CD4-positive, alpha-beta T cell treated with Interleukin-4 for 4 hours (primary cell): ENCODE data around the gene DNAJC5.
"Not testable (repeated sequence)": the region's sequence is repeated elsewhere in the genome, so short reads cannot be mapped to it uniquely, and the experiment has no call there.

Source experiments
- DNase-seq: peaks from one replicate; pipeline ENCODE4 v3.0.0-alpha.2; 2020

Gene DNAJC5

DNA sequence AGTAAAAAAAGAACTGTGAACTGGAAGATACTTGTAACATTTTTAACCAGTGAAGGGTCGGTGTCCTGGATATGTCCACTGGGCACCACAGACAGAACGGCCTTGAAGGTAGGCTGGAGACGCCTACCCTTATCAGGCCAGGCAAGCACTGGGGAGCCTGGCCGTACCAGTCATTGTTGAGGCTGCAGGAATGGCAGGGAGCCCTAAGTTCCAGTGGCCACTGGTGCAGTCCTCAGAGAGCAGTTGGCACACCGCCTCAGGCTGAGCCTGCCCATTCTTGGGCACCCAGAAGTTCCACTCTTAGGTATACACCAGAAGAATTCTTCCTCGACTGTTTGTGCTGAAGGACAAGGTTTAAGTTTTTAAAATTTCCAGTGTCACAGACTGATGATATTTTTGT, 20.5 kb downstream of the DNAJC5 start:
- no peak for DNase-seq

DNA sequence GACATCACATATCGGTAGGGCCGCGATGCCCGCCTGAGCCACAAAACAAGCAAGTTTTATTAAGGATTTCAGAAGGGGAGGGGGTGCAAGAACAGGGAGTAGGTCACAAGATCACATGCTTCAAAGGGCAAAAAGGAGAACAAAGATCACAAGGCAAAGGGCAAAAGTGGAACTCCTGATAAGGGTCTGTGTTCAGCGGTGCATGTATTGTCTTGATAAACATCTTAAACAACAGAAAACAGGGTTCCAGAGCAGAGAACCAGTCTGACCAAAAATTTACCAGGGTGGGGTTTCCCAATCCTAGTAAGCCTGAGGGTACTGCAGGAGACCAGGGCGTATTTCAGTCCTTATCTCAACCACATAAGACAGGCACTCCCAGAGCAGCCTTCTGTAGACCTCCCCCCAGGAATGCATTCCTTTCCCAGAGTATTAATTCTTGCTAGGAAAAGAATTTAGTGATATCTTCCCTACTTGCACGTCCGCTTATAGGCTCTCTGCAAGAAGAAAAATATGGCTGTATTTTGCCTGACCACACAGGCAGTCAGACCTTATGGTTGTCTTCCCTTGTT, 21.5 kb downstream of the DNAJC5 start:
- not testable (repeated sequence) for DNase-seq

DNA sequence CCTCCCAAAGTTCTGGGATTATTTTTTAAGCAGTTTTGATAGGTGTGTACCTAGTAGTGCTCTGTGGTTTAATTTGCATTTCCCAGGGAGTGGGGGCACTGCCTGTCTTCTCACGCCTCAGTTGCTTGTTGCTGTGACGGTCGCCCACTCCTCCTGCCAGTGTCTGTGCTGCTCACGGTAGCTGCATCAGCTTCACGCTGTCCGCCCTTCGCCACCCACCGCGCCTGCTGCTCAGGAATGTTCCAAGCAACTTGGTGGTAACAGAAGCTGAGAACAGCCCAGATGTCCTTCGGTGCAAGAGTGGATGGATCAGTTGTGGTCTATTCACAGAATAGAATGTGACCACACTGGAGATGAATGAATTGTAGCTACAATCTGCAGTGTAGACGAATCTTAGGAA, 22.9 kb downstream of the DNAJC5 start:
- no peak for DNase-seq

DNA sequence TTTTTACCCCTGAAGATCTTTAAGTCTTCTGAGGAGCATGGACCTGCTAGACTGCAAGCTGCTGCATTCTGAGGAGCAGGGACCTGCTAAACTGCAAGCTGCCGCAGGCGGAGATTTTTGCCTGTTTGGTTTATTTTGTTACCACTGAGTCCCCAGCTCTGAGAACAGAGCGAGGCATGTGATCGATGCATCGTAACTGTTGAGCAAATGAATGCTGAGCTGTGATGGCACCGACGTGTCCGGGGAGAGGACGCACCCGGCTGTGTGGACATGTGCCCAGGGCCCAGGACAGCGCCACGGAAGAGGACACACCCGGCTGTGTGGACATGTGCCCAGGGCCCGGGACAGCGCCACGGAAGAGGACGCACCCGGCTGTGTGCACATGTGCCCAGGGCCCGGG, 24.2 kb downstream of the DNAJC5 start:
- no peak for DNase-seq

DNA sequence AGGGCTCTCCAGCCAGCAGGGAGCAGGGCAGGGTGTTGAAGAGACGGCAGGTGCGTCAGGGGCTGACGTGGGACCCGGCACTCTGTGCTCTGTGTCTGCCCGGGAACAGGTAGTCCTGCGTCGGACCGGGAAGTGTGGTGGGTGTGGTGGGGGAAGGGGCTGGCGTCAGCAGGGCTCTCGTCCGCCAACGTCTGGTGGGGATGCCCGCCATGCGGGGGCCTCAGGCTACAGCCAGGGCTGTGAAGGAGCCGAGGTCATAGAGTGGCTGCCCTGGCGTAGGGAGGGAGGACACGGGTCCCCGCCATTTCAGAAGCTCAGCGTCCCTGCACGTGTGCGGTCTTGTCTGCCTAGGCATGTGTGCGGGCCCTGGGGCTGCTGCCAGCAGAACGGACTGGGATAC, 25.3 kb downstream of the DNAJC5 start:
- no peak for DNase-seq

DNA sequence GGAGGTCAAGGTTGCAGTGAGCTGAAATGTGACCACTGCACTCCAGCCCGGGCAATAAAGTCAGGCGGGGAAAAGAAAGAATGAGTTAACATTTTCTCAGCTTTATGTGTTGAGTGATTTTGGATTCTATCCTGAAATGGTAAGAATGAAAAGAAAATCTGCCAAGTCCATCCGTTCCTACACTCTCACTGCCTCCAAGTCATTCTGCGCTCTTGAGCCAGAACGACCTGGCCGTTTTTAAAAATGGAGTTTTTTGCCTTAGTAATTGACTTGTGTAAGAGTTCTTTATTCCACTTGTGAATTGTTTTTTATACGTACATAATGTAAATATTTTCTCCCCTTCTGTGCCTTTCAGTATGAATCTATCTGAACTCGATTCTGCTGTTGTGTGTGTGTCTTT, 28.7 kb downstream of the DNAJC5 start:
- DNase-seq, result no peak

DNA sequence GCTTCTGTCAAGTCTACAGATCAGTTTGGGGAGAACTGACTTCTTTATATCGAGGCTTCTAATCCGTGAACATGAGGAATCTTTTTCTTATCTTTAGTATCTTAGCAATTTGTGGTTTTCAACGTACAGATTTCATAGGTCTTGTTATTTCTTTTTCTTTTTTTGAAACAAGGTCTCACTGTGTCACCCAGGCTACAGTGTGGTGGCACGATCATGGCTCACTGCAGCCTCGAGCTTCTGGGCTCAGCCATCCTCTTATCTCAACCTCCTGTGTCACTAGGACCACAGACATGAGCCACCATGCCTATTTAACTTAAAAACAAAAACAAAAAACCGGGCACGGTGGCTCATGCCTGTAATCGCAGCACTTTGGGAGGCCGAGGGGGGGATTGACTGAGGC, 29.3 kb downstream of the DNAJC5 start:
- no peak for DNase-seq

DNA sequence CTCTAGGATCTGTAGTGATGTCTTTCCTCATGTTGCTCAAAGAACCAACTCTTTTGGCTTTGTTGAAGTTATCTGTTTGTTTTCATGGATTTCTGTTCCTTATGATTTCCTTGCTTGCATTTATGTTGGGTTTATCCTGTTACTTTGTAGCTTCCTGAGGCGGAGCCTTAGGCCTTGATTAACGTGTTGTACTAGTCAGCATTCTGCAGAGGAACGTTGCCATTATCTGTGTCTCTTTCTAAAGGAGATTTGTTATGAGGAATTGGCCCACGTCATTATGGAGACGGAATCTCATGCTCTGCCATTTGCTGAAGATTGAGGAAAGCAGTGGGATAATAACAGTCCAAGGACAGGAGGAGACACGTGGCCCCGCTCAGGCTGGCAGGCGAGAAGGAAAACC, 31.4 kb downstream of the DNAJC5 start:
- no peak for DNase-seq

DNA sequence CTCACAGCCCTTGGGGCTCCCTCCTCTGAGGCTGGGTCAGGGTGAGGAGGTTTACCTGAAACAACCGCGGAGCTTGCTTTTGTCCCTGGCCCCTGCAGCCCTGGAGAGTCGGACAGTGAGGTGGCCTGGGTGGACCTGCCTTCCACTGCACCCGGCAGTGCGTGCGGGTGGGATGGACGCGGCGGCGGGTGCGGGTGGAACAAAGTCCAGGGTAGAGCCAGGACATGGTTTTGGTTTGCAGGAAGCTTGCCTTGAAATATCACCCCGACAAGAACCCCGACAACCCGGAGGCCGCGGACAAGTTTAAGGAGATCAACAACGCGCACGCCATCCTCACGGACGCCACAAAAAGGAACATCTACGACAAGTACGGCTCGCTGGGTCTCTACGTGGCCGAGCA, 34.1 kb downstream of the DNAJC5 start:
- no peak for DNase-seq

DNA sequence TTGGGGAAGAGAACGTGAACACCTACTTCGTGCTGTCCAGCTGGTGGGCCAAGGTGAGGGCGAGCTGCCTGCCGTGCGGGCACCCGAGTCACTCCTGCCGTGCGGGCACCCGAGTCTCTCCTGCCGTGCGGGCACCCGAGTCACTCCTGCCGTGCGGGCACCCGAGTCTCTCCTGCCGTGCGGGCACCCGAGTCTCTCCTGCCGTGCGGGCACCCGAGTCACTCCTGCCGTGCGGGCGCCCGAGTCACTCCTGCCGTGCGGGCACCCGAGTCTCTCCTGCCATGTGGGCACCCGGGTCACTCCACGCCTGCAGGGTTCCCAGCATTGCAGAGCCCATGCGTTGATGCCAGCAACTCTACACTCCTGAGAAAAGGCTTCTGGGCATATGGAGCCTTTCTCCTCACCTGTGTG, 34.6 kb downstream of the DNAJC5 start:
- DNase-seq, result not testable (repeated sequence)

DNA sequence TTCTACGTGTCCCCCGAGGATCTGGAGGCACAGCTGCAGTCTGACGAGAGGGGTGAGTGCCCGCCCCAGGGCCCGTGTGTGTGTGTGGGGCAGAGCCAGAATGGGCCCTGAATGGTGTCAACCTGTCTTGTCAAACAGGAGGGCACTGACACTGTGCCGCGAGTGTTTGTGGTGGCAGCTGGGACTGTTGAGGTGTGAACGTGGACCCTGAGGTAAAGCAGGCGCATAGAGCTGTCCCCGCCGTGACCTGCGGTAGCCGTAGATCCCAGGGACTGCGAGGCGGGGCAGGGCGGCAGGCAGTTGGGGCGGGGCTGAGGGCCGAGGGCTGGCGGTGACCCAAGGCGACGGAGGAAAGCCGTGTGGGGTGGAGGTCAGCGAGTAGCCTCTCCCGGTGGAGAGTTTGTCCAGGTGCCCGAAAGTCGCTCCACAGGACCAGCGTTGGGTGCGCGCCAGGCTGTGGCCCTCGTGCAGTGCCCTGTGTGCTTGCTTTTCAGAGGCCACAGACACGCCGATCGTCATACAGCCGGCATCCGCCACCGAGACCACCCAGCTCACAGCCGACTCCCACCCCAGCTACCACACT, 36.1 kb downstream of the DNAJC5 start:
- no peak for DNase-seq

DNA sequence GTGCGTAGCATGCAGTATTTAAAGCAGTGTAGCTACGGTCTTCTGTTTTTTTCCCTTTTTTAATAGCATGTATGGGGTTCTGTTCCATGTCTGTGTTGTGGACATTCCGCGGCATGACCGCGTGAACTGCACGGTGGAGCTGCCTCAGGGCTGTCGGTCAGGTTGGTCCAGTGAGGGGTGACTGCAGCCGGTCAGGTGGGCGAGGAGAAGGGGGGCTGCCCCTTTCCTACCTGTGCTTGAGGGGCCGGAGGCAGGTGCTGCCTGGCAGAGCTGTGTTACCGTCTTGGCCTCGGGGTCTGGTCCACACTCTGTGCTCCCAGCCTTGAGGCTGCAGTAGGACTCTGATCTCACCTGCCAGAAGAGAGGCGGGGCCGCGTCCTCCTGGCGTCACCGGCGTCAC, 36.8 kb downstream of the DNAJC5 start:
- DNase-seq, result no peak

DNA sequence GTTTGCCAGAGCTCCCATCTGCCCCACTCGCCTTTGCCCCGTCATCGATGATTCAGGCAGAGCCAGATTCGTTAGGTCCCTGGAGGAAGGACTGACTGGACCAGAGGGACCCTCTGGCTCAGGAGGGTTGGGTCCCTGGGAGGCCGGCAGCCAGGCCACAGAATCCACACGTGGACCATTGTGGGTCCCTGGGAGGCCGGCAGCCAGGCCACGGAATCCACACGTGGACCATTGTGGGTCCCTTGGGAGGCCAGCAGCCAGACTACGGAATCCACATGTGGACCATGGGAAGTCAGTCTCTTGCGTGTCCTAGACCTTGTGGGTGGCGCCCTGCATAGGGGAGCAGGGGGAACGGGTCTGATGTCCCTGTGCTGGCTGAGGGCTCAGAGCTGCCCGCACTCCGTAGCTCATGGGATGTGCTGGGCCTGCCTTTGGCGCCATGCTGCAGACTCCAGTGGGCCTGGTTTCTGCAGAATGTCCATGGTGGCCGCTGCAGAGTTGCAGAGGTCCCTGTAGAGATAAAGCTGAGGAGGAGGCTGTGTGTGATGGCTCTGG, 37.8 kb downstream of the DNAJC5 start:
- no peak for DNase-seq

DNA sequence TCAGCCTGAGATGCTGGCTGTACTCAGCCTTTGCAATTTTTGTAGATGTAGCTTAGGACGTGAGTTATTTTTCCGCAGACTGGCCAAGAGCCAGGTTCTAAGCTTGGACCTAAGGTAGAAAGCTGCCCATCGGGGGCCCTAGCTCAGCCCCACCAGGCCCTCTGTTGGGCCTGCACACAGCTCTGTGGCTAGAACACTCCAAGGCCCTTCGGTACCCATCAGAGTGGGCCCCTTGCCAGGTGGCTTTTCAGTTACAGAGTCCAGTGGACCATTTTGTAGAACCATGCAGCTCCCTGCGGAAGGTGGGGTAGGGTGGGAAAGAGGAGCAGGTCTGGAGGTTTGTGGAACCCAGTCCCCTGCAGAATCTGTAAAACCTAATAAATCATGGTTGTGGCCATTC, 38.7 kb downstream of the DNAJC5 start:
- DNase-seq, result no peak

DNA sequence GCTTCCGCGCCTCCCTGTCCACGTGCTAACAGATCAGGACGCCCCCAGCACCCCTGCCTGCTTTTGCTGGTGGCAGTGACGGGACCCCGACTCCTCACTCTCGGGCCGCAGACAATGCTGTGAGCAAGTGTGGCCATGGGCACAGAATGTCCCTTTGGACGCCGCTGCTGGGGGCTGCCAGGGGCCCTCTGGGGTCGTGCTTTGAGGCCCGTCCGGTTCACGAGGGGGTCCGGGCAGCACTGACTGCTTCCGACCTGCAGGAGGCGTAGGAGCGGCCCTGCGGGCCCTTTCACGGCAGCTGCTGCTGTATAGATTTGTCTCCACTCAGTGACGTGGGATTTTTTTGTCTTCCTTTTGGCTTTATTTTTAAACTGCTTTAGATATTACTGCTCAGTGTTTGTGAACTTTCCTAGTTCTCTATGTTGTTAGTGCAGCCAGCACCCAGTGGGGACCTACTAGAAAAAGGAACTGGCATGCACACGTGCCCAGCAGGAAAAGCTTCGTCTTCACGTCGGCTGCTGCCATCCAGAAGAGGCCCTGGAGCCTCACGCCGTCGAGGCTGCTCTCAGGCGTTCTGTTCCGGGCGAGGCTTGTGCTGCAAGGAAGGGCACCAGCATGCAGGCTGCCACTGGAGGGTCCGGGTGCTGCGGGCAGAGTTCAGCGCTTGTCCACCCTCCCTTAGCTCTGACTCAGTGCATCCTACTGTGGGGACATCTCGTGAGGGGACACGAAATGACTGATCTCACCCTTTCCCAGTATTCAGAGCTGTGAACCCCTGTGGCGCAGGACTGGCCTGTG, 39.5 kb downstream of the DNAJC5 start:
- DNase-seq, result no peak

DNA sequence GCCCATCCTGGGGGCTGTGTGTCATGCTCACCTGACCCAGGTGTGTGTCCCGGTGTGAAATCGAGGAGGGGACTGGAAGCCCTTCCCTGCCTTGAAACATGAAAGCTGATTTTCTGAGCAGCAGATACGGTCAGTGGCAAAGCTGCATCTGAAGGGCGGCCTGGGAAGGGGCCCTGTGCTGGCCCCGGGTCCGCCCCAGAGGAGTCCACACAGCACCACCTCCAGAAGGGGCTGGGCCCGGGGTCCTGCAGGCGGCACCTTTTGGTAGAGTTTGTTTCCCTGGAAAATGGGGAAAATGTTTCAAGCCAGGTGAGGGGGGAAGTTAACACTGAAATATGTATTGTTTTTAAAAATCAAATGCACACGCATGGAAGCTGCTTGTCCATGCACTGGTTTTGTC, 40.5 kb downstream of the DNAJC5 start:
- DNase-seq, result no peak

DNA sequence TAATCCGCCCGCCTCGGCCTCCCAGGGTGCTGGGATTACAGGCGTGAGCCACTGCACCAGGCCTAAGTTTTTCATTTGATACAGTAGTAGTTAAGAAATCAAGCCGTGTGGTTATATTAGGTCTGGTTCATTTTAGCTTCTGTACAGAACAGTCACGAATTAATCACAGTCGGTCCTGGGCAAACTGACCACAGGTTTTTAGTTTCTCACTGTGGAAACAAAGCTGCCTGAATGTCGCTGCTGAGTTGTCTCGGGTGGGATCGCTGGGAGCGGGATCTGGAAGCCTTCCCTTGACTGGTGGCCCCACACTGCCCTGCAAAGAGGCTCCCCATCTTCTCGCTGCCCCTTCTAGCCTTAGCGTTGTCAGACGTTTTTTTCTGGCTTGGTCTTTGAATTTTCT, 42.7 kb downstream of the DNAJC5 start:
- no peak for DNase-seq

DNA sequence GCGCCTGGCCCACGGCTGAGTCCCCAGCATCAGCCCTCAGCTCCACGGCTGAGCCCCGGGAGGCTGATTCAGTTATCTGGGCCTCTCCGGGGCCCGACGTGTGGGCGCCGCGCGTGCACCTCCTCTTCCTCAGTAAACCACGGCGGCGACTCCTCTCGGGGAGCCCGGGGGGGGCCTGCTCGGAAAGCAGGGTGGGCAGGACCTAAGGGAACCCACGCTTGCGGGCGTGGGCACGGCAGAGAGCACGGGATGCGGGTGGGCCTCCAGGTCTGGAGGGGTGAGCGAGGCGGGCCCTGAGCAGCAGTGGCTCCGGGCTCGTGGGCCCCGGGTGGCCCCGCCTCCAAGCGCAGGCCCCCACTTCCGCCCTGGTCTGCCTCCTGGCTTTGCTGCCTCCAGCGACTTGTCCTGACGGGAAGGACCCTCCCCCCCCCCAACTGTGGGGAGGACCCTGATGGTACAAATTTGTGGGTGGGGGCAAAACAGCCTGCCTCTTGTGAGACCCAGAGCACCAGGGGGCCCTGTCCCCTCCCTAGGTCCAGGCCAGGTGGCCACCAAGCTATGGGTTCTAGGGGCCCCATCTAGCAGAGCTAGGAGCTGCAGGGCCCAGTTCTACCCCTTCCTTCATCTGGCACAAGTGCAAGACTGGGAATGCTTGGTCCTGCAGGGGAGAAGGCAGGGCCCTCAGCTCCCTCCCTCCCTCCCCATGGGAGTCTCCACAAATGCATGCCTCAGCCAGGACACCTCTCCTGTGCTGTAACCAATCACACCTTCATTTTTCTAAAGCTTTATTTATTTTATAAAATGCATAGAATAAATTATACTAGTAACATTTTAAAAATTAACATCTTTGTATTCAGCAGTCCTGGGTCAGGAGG, 44.4 kb downstream of the DNAJC5 start:
- no peak for DNase-seq

DNA sequence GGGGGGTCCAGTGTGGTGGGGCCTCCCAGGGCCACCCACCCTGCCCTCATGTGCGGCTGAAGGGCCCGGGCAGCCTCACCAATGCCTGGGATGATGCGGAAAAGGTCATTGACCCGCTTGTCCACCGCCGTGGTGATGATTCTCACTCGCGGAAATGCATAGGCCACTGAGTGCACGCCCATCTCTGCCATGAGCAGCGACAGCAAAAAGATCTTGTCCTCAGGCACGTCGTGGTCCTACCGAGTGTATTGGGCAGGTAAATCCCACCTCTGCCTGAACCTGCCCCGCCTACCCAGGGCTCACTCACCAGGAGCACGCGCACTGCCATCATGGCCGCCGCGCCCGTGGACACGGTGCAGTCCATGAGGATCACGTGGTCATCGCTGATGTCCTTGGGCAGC, 45.1 kb downstream of the DNAJC5 start:
- DNase-seq, result no peak

DNA sequence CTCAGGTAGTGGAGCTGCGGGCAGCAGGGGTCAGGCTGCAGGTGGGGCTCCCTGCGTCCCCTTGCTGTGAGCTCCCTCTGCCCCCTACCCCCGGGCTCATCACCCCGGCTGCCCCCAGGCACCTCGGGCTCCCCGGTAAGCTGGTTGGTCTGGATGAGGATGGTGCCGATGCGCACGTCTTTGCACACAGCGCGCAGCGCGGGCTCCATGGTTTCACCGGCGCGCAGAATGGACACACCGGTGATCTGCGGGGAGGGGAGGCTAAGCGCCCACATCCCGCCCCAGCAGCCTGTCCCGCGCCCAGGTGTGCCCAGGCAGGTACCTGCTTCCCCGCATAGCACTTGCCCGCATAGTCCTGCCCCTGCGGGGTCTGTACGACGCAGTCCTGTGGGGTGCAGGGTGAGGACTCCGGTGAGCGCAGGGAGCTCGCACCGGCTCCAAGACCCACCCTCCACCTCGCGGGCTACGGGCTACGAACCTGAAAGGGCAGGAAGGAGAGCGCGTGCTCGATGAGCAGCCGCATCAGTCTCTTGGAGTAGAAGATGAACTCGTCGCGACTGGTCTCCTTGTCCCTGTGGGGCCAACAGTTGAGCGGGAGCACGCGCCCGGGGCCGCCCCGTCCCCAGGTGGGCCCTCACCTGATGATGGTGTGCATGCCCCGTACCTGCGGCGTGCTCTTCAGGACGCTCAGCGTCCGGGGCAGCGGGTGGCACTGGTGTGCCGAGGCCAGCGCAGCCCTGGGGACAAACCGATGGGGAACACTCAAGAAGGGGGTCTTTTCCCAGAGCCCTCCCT, 45.7 kb downstream of the DNAJC5 start:
- DNase-seq, result no peak

DNA sequence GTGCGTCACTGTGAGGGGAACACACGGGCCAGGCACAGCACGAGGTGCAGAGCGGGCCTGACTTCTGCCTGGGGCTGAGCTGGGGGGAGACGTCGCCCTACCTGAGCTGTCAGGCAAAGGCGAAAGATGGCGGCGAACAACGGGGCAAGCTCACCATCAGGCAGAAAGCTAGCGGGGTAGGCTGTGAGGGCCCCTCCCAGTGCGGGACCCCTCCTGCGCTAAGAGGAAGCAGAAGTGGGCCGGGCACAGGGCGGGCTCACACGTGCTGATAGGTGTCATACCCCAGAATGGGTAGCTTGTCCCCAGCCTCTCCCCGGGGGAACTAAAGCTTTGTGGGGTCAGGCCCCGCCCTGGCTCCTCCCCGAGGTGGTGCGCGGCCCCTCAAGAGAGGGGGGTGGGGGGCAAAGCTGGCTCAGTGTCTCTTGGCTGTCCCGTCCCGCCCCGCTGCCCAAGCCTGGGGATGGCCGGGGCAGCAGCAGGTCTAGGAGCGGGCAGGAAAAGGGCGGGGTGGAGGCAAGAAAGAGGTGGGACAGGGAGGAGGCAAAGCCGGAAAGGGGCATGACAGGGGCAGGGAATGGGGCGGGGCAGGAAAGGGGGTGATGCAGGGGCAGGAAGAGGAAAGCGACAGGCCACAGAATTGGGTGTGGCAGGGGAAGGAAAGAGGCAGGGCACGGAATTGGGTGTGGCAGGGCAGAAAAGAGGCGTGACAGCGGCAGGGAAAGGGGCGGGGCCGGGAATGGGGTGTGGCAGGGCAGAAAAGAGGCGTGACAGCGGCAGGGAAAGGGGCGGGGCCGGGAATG, 46.6 kb downstream of the DNAJC5 start:
- DNase-seq, result peak; percentile 78
